ENCODE measurements around the gene MYDGF.
"Not testable (repeated sequence)": the region's sequence is repeated elsewhere in the genome, so short reads cannot be mapped to it uniquely, and the experiment has no call there.

MYDGF gene

DNA sequence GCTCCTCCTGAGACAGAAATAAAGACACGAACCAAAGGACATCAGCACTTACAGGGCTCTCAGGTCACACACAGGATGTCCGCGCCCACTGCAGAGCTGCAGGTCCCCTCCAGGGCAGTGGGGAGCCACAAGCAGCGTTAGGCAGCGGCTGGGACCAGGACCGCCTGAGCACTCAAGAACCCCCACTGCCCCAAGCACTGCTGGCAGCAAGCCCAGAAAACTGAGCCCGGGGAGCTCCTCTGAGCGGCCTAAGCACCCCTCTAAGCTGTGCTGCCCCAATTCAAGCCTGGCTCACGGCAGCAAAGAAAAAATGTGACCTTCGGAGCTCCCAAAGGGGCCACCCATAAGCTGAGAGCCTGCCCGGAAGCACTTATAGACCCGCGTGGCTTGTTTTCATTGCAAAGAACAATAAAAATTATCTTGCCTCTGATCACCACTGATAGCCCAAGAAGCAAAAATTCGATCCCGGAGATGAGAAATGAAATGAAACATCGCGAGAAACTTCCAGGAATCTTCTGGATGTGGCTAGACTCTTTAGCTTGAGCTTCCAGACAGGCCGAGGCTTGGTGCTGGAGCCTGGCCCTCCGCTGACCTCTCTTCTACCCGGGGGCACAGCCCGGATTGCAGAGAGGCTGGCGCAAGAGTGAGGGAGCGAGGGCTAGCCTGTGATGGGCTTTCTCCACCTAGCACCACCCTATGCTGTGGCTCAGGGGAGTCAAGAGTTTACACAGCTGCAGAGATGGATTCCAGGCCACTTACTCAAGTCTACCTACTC lies 47.2 kb upstream of the MYDGF start:
- Histone ChIP-seq H4K20me1 (ENCODE audit: insufficient read depth, low read length) (no peaks in the 10 kb centered on the region), H3K79me2 (ENCODE audit: low read length) (peaks cover 42% of the 10 kb centered on the region)
- no peak for DNase-seq

DNA sequence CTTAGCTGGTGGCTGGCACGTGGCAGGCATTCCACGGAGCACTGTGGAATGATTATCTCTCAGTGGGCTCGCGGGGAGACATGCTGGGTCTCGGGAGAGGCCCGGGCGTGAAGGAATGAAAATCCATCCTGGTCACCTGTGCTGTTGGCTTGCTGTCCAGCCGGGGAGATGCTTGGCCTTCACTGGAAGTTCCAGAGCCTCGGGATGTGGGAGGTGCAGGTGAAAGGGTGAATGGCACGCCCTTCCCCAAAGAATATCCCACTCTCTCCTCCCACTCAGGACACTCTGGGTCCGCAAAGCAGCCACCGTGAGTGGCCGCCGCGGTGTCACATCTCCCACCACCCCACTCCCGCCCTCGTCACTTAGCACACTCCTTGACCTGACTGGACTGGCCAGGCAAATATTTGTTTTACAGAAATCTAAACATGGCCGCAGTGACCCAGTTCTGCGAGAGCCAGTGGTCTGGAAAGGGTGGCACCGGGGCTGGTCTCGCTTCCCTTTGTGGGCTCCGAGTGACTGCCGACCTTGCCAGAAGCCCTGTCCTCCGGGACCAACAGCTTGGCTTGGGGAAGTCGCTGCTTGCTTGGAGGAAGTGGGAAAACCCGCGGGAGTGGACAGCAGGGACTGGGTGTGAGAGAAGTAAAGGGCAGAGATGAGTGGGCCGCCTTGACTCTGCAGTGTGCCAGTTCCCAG lies 45.5 kb upstream of the MYDGF start:
- Histone ChIP-seq H3K27ac (ENCODE audit: low read length) (no peak overlapping the region), H3K4me1 (ENCODE audit: low read length) (no peaks in the 10 kb centered on the region), H2AFZ (ENCODE audit: low read length) (no peak overlapping the region), H3K36me3 (replicated peaks; ENCODE audit: insufficient read depth, low read length) (peaks cover 7% of the 10 kb centered on the region; the same call in 1 of the 2 replicates), H3K79me2 (ENCODE audit: low read length) (peaks cover 25% of the 10 kb centered on the region), H3K27me3 (replicated peaks; ENCODE audit: insufficient read depth, low read length) (no peaks in the 10 kb centered on the region), H3K9me2 (replicated peaks; ENCODE audit: insufficient read depth, low read length) (no peaks in the 10 kb centered on the region), H4K20me1 (ENCODE audit: insufficient read depth, low read length) (no peaks in the 10 kb centered on the region), H3K4me3 (ENCODE audit: low read length) (no peak overlapping the region), H3K9ac (ENCODE audit: low read length) (no peak overlapping the region), H3K9me3 (replicated peaks; ENCODE audit: insufficient read depth, low read length) (no peaks in the 10 kb centered on the region), H3F3A (ENCODE audit: insufficient read depth, low read length) (no peaks in the 10 kb centered on the region), H3K4me2 (ENCODE audit: low read depth, low read length) (no peak overlapping the region)
- no peak for TF ChIP-seq EZH2phosphoT487 (IDR thresholded peaks at IDR 0.05; ENCODE audit: low read length)
- TF ChIP-seq, protein P1, sequence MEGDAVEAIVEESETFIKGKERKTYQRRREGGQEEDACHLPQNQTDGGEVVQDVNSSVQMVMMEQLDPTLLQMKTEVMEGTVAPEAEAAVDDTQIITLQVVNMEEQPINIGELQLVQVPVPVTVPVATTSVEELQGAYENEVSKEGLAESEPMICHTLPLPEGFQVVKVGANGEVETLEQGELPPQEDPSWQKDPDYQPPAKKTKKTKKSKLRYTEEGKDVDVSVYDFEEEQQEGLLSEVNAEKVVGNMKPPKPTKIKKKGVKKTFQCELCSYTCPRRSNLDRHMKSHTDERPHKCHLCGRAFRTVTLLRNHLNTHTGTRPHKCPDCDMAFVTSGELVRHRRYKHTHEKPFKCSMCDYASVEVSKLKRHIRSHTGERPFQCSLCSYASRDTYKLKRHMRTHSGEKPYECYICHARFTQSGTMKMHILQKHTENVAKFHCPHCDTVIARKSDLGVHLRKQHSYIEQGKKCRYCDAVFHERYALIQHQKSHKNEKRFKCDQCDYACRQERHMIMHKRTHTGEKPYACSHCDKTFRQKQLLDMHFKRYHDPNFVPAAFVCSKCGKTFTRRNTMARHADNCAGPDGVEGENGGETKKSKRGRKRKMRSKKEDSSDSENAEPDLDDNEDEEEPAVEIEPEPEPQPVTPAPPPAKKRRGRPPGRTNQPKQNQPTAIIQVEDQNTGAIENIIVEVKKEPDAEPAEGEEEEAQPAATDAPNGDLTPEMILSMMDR (IDR thresholded peaks at IDR 0.05; ENCODE audit: low read length), result no peak
- no peak for TF ChIP-seq EZH2 (optimal IDR thresholded peaks at IDR 0.05; ENCODE audit: low read depth, low read length)
- DNase-seq, result no peak

More for the DNA sequence above, 47.2 kb upstream of the MYDGF start:
- Histone ChIP-seq H3F3A (ENCODE audit: insufficient read depth, low read length) (no peaks in the 10 kb centered on the region), H3K27me3 (replicated peaks; ENCODE audit: insufficient read depth, low read length) (no peaks in the 10 kb centered on the region), H3K4me3 (ENCODE audit: low read length) (no peak overlapping the region), H3K9me3 (replicated peaks; ENCODE audit: insufficient read depth, low read length) (no peaks in the 10 kb centered on the region), H3K4me2 (ENCODE audit: low read depth, low read length) (no peak overlapping the region), H3K9ac (ENCODE audit: low read length) (no peak overlapping the region), H3K27ac (ENCODE audit: low read length) (no peak overlapping the region), H3K36me3 (replicated peaks; ENCODE audit: insufficient read depth, low read length) (peaks cover 7% of the 10 kb centered on the region; the same call in 1 of the 2 replicates), H3K4me1 (ENCODE audit: low read length) (peaks cover 6% of the 10 kb centered on the region), H3K9me2 (replicated peaks; ENCODE audit: insufficient read depth, low read length) (no peaks in the 10 kb centered on the region), H2AFZ (ENCODE audit: low read length) (no peak overlapping the region)
- TF ChIP-seq, protein P1 (IDR thresholded peaks at IDR 0.05; ENCODE audit: low read length), result no peak
- TF ChIP-seq EZH2 (optimal IDR thresholded peaks at IDR 0.05; ENCODE audit: low read depth, low read length) (no peak), EZH2phosphoT487 (IDR thresholded peaks at IDR 0.05; ENCODE audit: low read length) (no peak)

DNA sequence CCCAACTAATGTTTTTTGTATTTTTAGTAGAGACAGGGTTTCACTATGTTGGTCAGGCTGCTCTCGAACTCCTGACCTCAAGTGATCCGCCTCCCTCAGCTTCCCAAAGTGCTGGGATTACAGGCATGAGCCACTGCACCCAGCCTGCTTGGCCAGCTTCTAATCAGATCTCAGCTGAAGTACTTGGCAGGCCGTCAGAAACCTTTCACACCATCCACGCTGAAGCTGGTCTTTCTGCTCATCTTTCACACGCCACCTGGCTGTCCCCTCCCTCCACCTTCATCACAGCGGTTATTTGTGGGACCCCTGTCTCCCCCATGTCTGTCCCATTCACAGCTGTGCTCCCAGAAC lies 45.0 kb upstream of the MYDGF start:
- not testable (repeated sequence) for H3K9ac ChIP-seq (ENCODE audit: low read length)

DNA sequence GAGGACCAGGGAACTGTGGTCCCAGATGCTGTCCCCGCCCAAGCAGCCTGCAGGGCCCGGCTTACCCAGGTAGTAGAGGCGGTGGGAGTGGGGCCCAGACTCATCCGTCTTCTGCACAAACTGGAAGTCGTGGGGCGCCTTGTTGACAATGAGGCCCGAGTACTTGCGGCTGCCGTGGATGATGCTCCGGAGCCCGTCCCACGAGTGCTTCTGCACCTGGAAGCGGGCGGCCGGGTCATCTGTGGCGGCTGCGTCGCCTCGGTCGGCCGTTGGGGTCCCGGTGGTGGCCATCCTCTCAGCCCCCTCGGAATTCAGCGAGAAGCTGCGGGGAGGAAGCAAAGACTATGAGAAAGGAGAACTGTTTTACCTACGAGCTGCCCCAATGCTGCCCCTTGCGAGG lies 43.9 kb upstream of the MYDGF start:
- H3K4me3 ChIP-seq (ENCODE audit: low read length), result no peak overlapping the region
- H3K36me3 ChIP-seq (replicated peaks; ENCODE audit: insufficient read depth, low read length), result peaks cover 7% of the 10 kb centered on the region; the same call in 1 of the 2 replicates
- H3K9ac ChIP-seq (ENCODE audit: low read length), result no peak overlapping the region
- no peak for DNase-seq
- no peak overlapping the region for H2AFZ ChIP-seq (ENCODE audit: low read length)
- H3K4me2 ChIP-seq (ENCODE audit: low read depth, low read length), result no peak overlapping the region
- H4K20me1 ChIP-seq (ENCODE audit: insufficient read depth, low read length), result no peaks in the 10 kb centered on the region
- no peak overlapping the region for H3K27ac ChIP-seq (ENCODE audit: low read length)
- no peaks in the 10 kb centered on the region for H3K27me3 ChIP-seq (replicated peaks; ENCODE audit: insufficient read depth, low read length)
- no peaks in the 10 kb centered on the region for H3K9me2 ChIP-seq (replicated peaks; ENCODE audit: insufficient read depth, low read length)
- peaks cover 16% of the 10 kb centered on the region; the same call in 1 of the 2 replicates for H3K79me2 ChIP-seq (ENCODE audit: low read length)
- H3F3A ChIP-seq (ENCODE audit: insufficient read depth, low read length), result no peaks in the 10 kb centered on the region
- H3K9me3 ChIP-seq (replicated peaks; ENCODE audit: insufficient read depth, low read length), result no peaks in the 10 kb centered on the region
- H3K4me1 ChIP-seq (ENCODE audit: low read length), result no peaks in the 10 kb centered on the region
- TF ChIP-seq EZH2 (optimal IDR thresholded peaks at IDR 0.05; ENCODE audit: low read depth, low read length), result no peak
- TF ChIP-seq EZH2phosphoT487 (IDR thresholded peaks at IDR 0.05; ENCODE audit: low read length), result no peak
- TF ChIP-seq, protein P1 (IDR thresholded peaks at IDR 0.05; ENCODE audit: low read length), result no peak

More for the DNA sequence above, 45.0 kb upstream of the MYDGF start:
- H3K36me3 ChIP-seq (replicated peaks; ENCODE audit: insufficient read depth, low read length); H3K4me1 ChIP-seq (ENCODE audit: low read length); H3K4me2 ChIP-seq (ENCODE audit: low read depth, low read length); H3K27me3 ChIP-seq (replicated peaks; ENCODE audit: insufficient read depth, low read length); H2AFZ ChIP-seq (ENCODE audit: low read length); H3F3A ChIP-seq (ENCODE audit: insufficient read depth, low read length); H4K20me1 ChIP-seq (ENCODE audit: insufficient read depth, low read length); H3K27ac ChIP-seq (ENCODE audit: low read length); H3K9me3 ChIP-seq (replicated peaks; ENCODE audit: insufficient read depth, low read length); H3K4me3 ChIP-seq (ENCODE audit: low read length); H3K9me2 ChIP-seq (replicated peaks; ENCODE audit: insufficient read depth, low read length); DNase-seq: not testable (repeated sequence)
- H3K79me2 ChIP-seq (ENCODE audit: low read length), result peaks cover 24% of the 10 kb centered on the region

Measured in MM.1S (cell line).